ENCODE results near the gene DTX1.
"Not testable (repeated sequence)": the region's sequence is repeated elsewhere in the genome, so short reads cannot be mapped to it uniquely, and the experiment has no call there.

DTX1 gene

GRCh38 chr12:113115455-113116126, 59.1 kb downstream of the DTX1 start:
- no peak for TF ChIP-seq POU2F2 (IDR thresholded peaks at IDR 0.05; ENCODE audit: low read depth, low read length)
- no peak for TF ChIP-seq PAX5 (IDR thresholded peaks at IDR 0.05; ENCODE audit: insufficient read depth, low read length, severe bottlenecking)
- TF ChIP-seq TAF1 (IDR thresholded peaks at IDR 0.05; ENCODE audit: low read depth, low read length), result no peak
- TF ChIP-seq POLR2A (IDR thresholded peaks at IDR 0.05; ENCODE audit: low read depth, low read length), result no peak
- no peak for TF ChIP-seq SPI1 (IDR thresholded peaks at IDR 0.05; ENCODE audit: low read depth, low read length)
- no peak for TF ChIP-seq POLR2AphosphoS5 (IDR thresholded peaks at IDR 0.05; ENCODE audit: low read depth, low read length)
- FAIRE-seq (no peak), DNase-seq (ENCODE audit: insufficient read length, low spot score) (no peak)

GRCh38 chr12:113116875-113117274, 60.3 kb downstream of the DTX1 start:
- FAIRE-seq (no peak), DNase-seq (ENCODE audit: insufficient read length, low spot score) (no peak)
- TF ChIP-seq SPI1 (IDR thresholded peaks at IDR 0.05; ENCODE audit: low read depth, low read length) (no peak), POLR2AphosphoS5 (IDR thresholded peaks at IDR 0.05; ENCODE audit: low read depth, low read length) (no peak), PAX5 (IDR thresholded peaks at IDR 0.05; ENCODE audit: insufficient read depth, low read length, severe bottlenecking) (no peak), TAF1 (IDR thresholded peaks at IDR 0.05; ENCODE audit: low read depth, low read length) (no peak), POU2F2 (IDR thresholded peaks at IDR 0.05; ENCODE audit: low read depth, low read length) (no peak), POLR2A (IDR thresholded peaks at IDR 0.05; ENCODE audit: low read depth, low read length) (no peak)

GRCh38 chr12:113117684-113118083, 61.2 kb downstream of the DTX1 start:
- not testable (repeated sequence) for DNase-seq (ENCODE audit: insufficient read length, low spot score); FAIRE-seq

GRCh38 chr12:113118142-113118541, 61.6 kb downstream of the DTX1 start:
- no peak for DNase-seq (ENCODE audit: insufficient read length, low spot score)
- no peak for FAIRE-seq
- TF ChIP-seq TAF1 (IDR thresholded peaks at IDR 0.05; ENCODE audit: low read depth, low read length) (no peak), PAX5 (IDR thresholded peaks at IDR 0.05; ENCODE audit: insufficient read depth, low read length, severe bottlenecking) (no peak), SPI1 (IDR thresholded peaks at IDR 0.05; ENCODE audit: low read depth, low read length) (no peak), POLR2AphosphoS5 (IDR thresholded peaks at IDR 0.05; ENCODE audit: low read depth, low read length) (no peak)

- no peak for FAIRE-seq
- no peak for DNase-seq (ENCODE audit: insufficient read length, low spot score)
- TF ChIP-seq TAF1 (IDR thresholded peaks at IDR 0.05; ENCODE audit: low read depth, low read length) (no peak), SPI1 (IDR thresholded peaks at IDR 0.05; ENCODE audit: low read depth, low read length) (no peak), PAX5 (IDR thresholded peaks at IDR 0.05; ENCODE audit: insufficient read depth, low read length, severe bottlenecking) (no peak), POLR2AphosphoS5 (IDR thresholded peaks at IDR 0.05; ENCODE audit: low read depth, low read length) (no peak), POLR2A (IDR thresholded peaks at IDR 0.05; ENCODE audit: low read depth, low read length) (no peak), POU2F2 (IDR thresholded peaks at IDR 0.05; ENCODE audit: low read depth, low read length) (no peak)
Measured at GRCh38 chr12:113119980-113120669, 63.6 kb downstream of the DTX1 start.

- no peak for DNase-seq (ENCODE audit: insufficient read length, low spot score)
Measured at GRCh38 chr12:113120670-113121370, 64.3 kb downstream of the DTX1 start.

GRCh38 chr12:113127791-113128199, 71.3 kb downstream of the DTX1 start:
- no peak for FAIRE-seq
- TF ChIP-seq POLR2A (IDR thresholded peaks at IDR 0.05; ENCODE audit: low read depth, low read length), result no peak
- no peak for TF ChIP-seq POLR2AphosphoS5 (IDR thresholded peaks at IDR 0.05; ENCODE audit: low read depth, low read length)
- no peak for TF ChIP-seq PAX5 (IDR thresholded peaks at IDR 0.05; ENCODE audit: insufficient read depth, low read length, severe bottlenecking)
- TF ChIP-seq POU2F2 (IDR thresholded peaks at IDR 0.05; ENCODE audit: low read depth, low read length), result no peak
- TF ChIP-seq TAF1 (IDR thresholded peaks at IDR 0.05; ENCODE audit: low read depth, low read length), result no peak
- TF ChIP-seq SPI1 (IDR thresholded peaks at IDR 0.05; ENCODE audit: low read depth, low read length), result no peak

More at GRCh38 chr12:113120670-113121370, 64.3 kb downstream of the DTX1 start:
- TF ChIP-seq POLR2A (IDR thresholded peaks at IDR 0.05; ENCODE audit: low read depth, low read length), result no peak
- TF ChIP-seq POLR2AphosphoS5 (IDR thresholded peaks at IDR 0.05; ENCODE audit: low read depth, low read length), result no peak
- no peak for TF ChIP-seq PAX5 (IDR thresholded peaks at IDR 0.05; ENCODE audit: insufficient read depth, low read length, severe bottlenecking)
- no peak for TF ChIP-seq POU2F2 (IDR thresholded peaks at IDR 0.05; ENCODE audit: low read depth, low read length)
- no peak for FAIRE-seq

GRCh38 chr12:113128802-113129663, 72.5 kb downstream of the DTX1 start:
- FAIRE-seq, result peak; percentile 61
- DNase-seq (ENCODE audit: insufficient read length, low spot score), result no peak
- TF ChIP-seq PAX5 (IDR thresholded peaks at IDR 0.05; ENCODE audit: insufficient read depth, low read length, severe bottlenecking) (no peak), SPI1 (IDR thresholded peaks at IDR 0.05; ENCODE audit: low read depth, low read length) (no peak), POLR2AphosphoS5 (IDR thresholded peaks at IDR 0.05; ENCODE audit: low read depth, low read length) (no peak), TAF1 (IDR thresholded peaks at IDR 0.05; ENCODE audit: low read depth, low read length) (no peak), POU2F2 (IDR thresholded peaks at IDR 0.05; ENCODE audit: low read depth, low read length) (no peak), POLR2A (IDR thresholded peaks at IDR 0.05; ENCODE audit: low read depth, low read length) (no peak)

More at GRCh38 chr12:113127791-113128199, 71.3 kb downstream of the DTX1 start:
- no peak for DNase-seq (ENCODE audit: insufficient read length, low spot score)

Measured in GM12891 (cell line).